Caco-2 (cell line): ENCODE results near the gene PRIM1. TPM values are rescaled to one million over a fixed set of nuclear protein-coding genes. Genes with fewer than 3 reads are reported as not detected.

Experiments used
- BruUV-seq: library from RNA; stranded (reverse); fragments of 400-500 nt; replicated peaks from 2 replicates; lab custom pipeline; 2021; lab: Mats Ljungman, UMichigan
- CTCF ChIA-PET: fragments of 300-600 bp; sonication (Branson Sonifier 250); formaldehyde crosslinking; loops from one replicate; lab custom pipeline; 2022; ENCODE audit warnings: antibody characterized with exemption; lab: Charles Lee
- POLR2A ChIA-PET: fragments of 300-600 bp; sonication (Branson Sonifier 250); formaldehyde crosslinking; loops from one replicate; lab custom pipeline; 2022; ENCODE audit warnings: antibody characterized with exemption; lab: Charles Lee
- DNase-seq, 2 experiments: peaks; one replicate each; pipeline versions ENCODE4 v3.0.0 to v3.0.0-alpha.2; 2020 to 2022
- H3K27me3 ChIP-seq: replicated peaks from 2 replicates; pipeline ENCODE4 v1.6.0; 2011; ENCODE audit warnings: low read length; ENCODE audit not compliant: control insufficient read depth, insufficient read depth
- H3K36me3 ChIP-seq: 2 replicates; pipeline ENCODE4 v1.5.1; 2011; ENCODE audit warnings: low read length; ENCODE audit not compliant: control insufficient read depth, insufficient read depth
- H3K4me1 ChIP-seq: fragments of 250-450 bp; sonication (Bioruptor Pico); 2 replicates; pipeline ENCODE4 v1.5.1; 2020; ENCODE audit warnings: mild to moderate bottlenecking
- H3K4me3 ChIP-seq: 2 replicates; pipeline ENCODE4 v1.5.1; 2011; ENCODE audit warnings: low read depth, mild to moderate bottlenecking, control low read depth, low read length
- H3K9me3 ChIP-seq: fragments of 250-450 bp; sonication (Bioruptor Pico); 2 replicates; pipeline ENCODE4 v1.5.1; 2020; ENCODE audit warnings: mild to moderate bottlenecking, moderate library complexity
- H3K27ac Mint-ChIP-seq: one replicate; pipeline ENCODE4 v1.8.0; 2022; ENCODE audit warnings: mixed read lengths; ENCODE audit not compliant: unreplicated experiment
- H3K27me3 Mint-ChIP-seq: one replicate; pipeline ENCODE4 v1.8.0; 2022; ENCODE audit warnings: mixed read lengths; ENCODE audit not compliant: insufficient read depth, unreplicated experiment
- H3K36me3 Mint-ChIP-seq: one replicate; pipeline ENCODE4 v1.8.0; 2022; ENCODE audit warnings: mild to moderate bottlenecking, mixed read lengths; ENCODE audit not compliant: insufficient read depth, unreplicated experiment
- H3K4me1 Mint-ChIP-seq: one replicate; pipeline ENCODE4 v1.8.0; 2022; ENCODE audit warnings: low read depth, mixed read lengths; ENCODE audit not compliant: unreplicated experiment
- H3K4me3 Mint-ChIP-seq: one replicate; pipeline ENCODE4 v1.8.0; 2022; ENCODE audit warnings: mild to moderate bottlenecking, moderate library complexity, mixed read lengths; ENCODE audit not compliant: unreplicated experiment
- H3K9me3 Mint-ChIP-seq: one replicate; pipeline ENCODE4 v1.8.0; 2022; ENCODE audit warnings: mixed read lengths; ENCODE audit not compliant: unreplicated experiment
- intact Hi-C: fragments of 100-400 bp; cut with micrococcal nuclease; formaldehyde crosslinking; loops from one replicate; pipeline ENCODE4 v1.10.0; 2022; ENCODE audit not compliant: unreplicated experiment
- total RNA-seq: library from RNA; stranded (reverse); gene quantifications from 2 replicates; pipeline ENCODE4 v1.2.3, GENCODE V29; 2022
- TF ChIP-seq, protein P1 (sequence below), 2 experiments: fragments of 200-600 bp in 1 of 2; IDR thresholded peaks; 1 replicate in 1 of 2; 2 replicates in 1 of 2; pipeline versions ENCODE4 v1.5.1 to v1.8.0; 2011 to 2022; ENCODE audit warnings: antibody characterized with exemption in 1 of 2, control low read depth in 1 of 2, inconsistent platforms in 1 of 2, low read depth in 1 of 2, low read length in 1 of 2, mild to moderate bottlenecking in 1 of 2, moderate library complexity in 1 of 2; ENCODE audit not compliant: insufficient read depth in 1 of 2, severe bottlenecking in 1 of 2, unreplicated experiment in 1 of 2

PRIM1 gene
- total RNA-seq, 1 experiment from 2014 or later = 38.0 TPM

GRCh38 chr12:56716933-56717880 lies 34.9 kb downstream of the PRIM1 start:
- Histone ChIP-seq H3K4me3 (no peak overlapping the region), H3K27me3 (no peaks in the 10 kb centered on the region), H3K36me3 (peaks cover 1% of the 10 kb centered on the region), H3K9me3 (no peaks in the 10 kb centered on the region), H3K4me1 (peaks cover 19% of the 10 kb centered on the region)
- DNase-seq = no peak
- Mint-ChIP-seq H3K4me1 (peaks cover 36% of the 10 kb centered on the region), H3K27me3 (no peaks in the 10 kb centered on the region), H3K4me3 (no peak overlapping the region), H3K27ac (no peak overlapping the region), H3K9me3 (no peaks in the 10 kb centered on the region), H3K36me3 (peaks cover 89% of the 10 kb centered on the region)
- POLR2A ChIA-PET = interaction anchor here (0.7 kb wide), 1 partner anchor 80 kb away, joined by 3 read pairs; no protein-coding TSS in a partner anchor
- BruUV-seq = no TSS peak
- CTCF ChIA-PET = no interaction called here
- intact Hi-C loops = no loop called here
- TF ChIP-seq, protein P1, sequence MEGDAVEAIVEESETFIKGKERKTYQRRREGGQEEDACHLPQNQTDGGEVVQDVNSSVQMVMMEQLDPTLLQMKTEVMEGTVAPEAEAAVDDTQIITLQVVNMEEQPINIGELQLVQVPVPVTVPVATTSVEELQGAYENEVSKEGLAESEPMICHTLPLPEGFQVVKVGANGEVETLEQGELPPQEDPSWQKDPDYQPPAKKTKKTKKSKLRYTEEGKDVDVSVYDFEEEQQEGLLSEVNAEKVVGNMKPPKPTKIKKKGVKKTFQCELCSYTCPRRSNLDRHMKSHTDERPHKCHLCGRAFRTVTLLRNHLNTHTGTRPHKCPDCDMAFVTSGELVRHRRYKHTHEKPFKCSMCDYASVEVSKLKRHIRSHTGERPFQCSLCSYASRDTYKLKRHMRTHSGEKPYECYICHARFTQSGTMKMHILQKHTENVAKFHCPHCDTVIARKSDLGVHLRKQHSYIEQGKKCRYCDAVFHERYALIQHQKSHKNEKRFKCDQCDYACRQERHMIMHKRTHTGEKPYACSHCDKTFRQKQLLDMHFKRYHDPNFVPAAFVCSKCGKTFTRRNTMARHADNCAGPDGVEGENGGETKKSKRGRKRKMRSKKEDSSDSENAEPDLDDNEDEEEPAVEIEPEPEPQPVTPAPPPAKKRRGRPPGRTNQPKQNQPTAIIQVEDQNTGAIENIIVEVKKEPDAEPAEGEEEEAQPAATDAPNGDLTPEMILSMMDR (IDR thresholded peaks at IDR 0.05; ENCODE audit: insufficient read depth in 1 of 2, low read depth in 1 of 2, low read length in 1 of 2, severe bottlenecking in 1 of 2, unreplicated experiment in 1 of 2) = no peak

DNA sequence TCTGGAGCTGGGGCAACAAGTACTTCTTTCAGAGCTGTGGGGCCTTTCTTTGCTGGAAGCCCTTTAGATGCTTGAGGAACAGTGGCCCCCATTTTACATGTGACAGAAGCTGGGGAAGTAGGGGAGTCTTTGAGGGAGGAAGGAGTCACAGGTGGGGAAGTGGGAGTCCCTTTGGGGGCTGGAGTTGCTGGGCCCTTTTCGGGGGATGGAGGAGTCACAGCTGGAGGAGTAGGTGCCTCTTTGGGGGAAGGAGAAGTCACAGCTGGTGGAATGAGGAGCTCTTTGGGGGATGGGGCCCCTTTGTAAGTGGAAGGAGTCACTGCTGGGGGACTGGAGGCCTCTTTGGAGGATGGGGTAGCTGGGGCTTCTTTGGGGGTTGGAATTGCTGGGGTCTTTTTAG lies 35.7 kb downstream of the PRIM1 start:
- Mint-ChIP-seq H3K27me3 (no peaks in the 10 kb centered on the region), H3K4me3 (no peak overlapping the region), H3K27ac (peak overlapping the region; percentile 30), H3K9me3 (no peaks in the 10 kb centered on the region), H3K36me3 (peaks cover 90% of the 10 kb centered on the region), H3K4me1 (peaks cover 28% of the 10 kb centered on the region)
- BruUV-seq = no TSS peak
- DNase-seq = no peak
- intact Hi-C loops = no loop called here
- TF ChIP-seq, protein P1 (IDR thresholded peaks at IDR 0.05; ENCODE audit: insufficient read depth in 1 of 2, low read depth in 1 of 2, low read length in 1 of 2, severe bottlenecking in 1 of 2, unreplicated experiment in 1 of 2) = no peak
- ChIA-PET POLR2A (no interaction called here), CTCF (no interaction called here)
- Histone ChIP-seq H3K9me3 (no peaks in the 10 kb centered on the region), H3K4me3 (no peak overlapping the region), H3K4me1 (peaks cover 12% of the 10 kb centered on the region), H3K27me3 (no peaks in the 10 kb centered on the region), H3K36me3 (no peaks in the 10 kb centered on the region; the same call in none of the 2 replicates)

DNA sequence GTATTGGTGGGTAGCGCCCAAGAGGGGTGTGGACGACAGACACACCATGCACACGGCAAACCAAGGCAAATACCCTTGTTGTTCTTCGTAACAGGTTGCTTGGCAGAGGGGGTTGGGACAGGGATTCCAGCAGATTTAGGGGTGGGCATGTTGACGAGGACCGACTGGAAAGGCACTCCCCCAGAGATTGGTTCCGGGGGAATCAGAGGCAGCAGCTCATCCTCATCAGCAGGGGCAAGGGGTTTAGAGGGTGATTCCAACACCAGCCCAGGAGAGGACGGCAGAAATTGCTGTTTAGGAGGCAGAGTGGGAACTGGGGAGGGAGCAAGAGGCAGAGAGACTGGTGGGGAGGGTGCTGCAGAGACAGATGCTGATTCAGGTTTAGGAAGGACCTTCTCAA lies 36.3 kb downstream of the PRIM1 start:
- peaks cover 22% of the 10 kb centered on the region for H3K4me1 Mint-ChIP-seq
- no peak overlapping the region for H3K4me3 Mint-ChIP-seq
- intact Hi-C loops = no loop called here
- H3K27me3 Mint-ChIP-seq = no peaks in the 10 kb centered on the region
- TF ChIP-seq, protein P1 (IDR thresholded peaks at IDR 0.05; ENCODE audit: insufficient read depth in 1 of 2, low read depth in 1 of 2, low read length in 1 of 2, severe bottlenecking in 1 of 2, unreplicated experiment in 1 of 2) = no peak
- peaks cover 90% of the 10 kb centered on the region for H3K36me3 Mint-ChIP-seq
- H3K27ac Mint-ChIP-seq = peak overlapping the region; percentile 30
- no peaks in the 10 kb centered on the region; the same call in none of the 2 replicates for H3K36me3 ChIP-seq
- H3K27me3 ChIP-seq = no peaks in the 10 kb centered on the region
- H3K9me3 Mint-ChIP-seq = no peaks in the 10 kb centered on the region
- ChIA-PET CTCF (no interaction called here), POLR2A (no interaction called here)
- DNase-seq = no peak
- no peak overlapping the region for H3K4me3 ChIP-seq
- H3K4me1 ChIP-seq = peaks cover 5% of the 10 kb centered on the region; the same call in 1 of the 2 replicates
- H3K9me3 ChIP-seq = no peaks in the 10 kb centered on the region
- BruUV-seq = no TSS peak
